Measurements from ENCODE around the gene POM121L2.

DNA sequence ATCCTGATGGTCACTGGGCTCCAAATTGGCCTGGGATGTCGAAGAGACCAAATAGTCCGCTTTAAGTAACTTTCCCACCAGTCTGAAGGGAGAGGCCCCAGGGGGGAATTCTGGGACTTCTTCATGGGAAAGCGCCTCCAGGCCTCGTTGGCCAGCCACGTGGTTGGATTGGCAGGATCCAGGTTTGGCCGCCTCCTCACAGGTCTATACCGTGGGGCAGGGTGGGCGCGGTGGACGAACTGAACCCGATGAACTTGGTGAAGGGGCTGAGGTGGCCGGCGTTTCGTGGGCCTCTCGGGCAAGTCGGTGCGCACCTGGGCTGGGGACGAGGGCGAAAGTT, 297 bp downstream of the POM121L2 start:
- TF ChIP-seq EZH2phosphoT487 (IDR thresholded peaks at IDR 0.05; ENCODE audit: insufficient read depth, low read depth) = no peak
- TF ChIP-seq EZH2 (IDR thresholded peaks at IDR 0.05; ENCODE audit: insufficient read depth, poor library complexity, severe bottlenecking) = no peak

Data from GM23248 (cell line).